ENCODE results near the gene ALKBH3. TPM values are rescaled to one million over a fixed set of nuclear protein-coding genes. Genes with fewer than 3 reads are reported as not detected.

ALKBH3 gene
- total RNA-seq, 1 donor from 2014 or later, result 14.7 TPM

- DNase-seq (no peak), ATAC-seq (ENCODE audit: poor library complexity) (no peak)
- intact Hi-C loops (cut with DNase I), result no loop called here
Observed at GRCh38 chr11:43933226-43933607, 52.6 kb downstream of the ALKBH3 start.

- no peak for ATAC-seq (ENCODE audit: poor library complexity)
- intact Hi-C loops (cut with DNase I), result no loop called here
- no peak for DNase-seq
Observed at GRCh38 chr11:43933608-43934551, 53.2 kb downstream of the ALKBH3 start.

- ATAC-seq (ENCODE audit: poor library complexity) (no peak), DNase-seq (no peak)
- intact Hi-C loops (cut with DNase I), result no loop called here
Observed at GRCh38 chr11:43934601-43935423, 54.2 kb downstream of the ALKBH3 start.

GRCh38 chr11:43935424-43935979 is 54.9 kb downstream of the ALKBH3 start:
- DNase-seq (no peak), ATAC-seq (ENCODE audit: poor library complexity) (no peak)
- intact Hi-C loops (cut with DNase I), result no loop called here

GRCh38 chr11:43936076-43936475 is 55.4 kb downstream of the ALKBH3 start:
- intact Hi-C loops (cut with DNase I), result no loop called here
- no peak for DNase-seq
- no peak for ATAC-seq (ENCODE audit: poor library complexity)

GRCh38 chr11:43937434-43938411 is 57.1 kb downstream of the ALKBH3 start:
- ATAC-seq (ENCODE audit: poor library complexity) (no peak), DNase-seq (no peak)
- intact Hi-C loops (cut with DNase I), result no loop called here

GRCh38 chr11:43941257-43941994 is 60.8 kb downstream of the ALKBH3 start:
- DNase-seq, result no peak
- no peak for ATAC-seq (ENCODE audit: poor library complexity)
- intact Hi-C loops (cut with DNase I), result loop anchor here (5.0 to 10.0 kb wide), 2 partner anchors 47 to 96 kb away; no protein-coding TSS in a partner anchor

GRCh38 chr11:43942662-43943371 is 62.2 kb downstream of the ALKBH3 start:
- ATAC-seq (ENCODE audit: poor library complexity), result no peak
- intact Hi-C loops (cut with DNase I), result loop anchor here (5.0 to 10.0 kb wide), 2 partner anchors 48 to 94 kb away; no protein-coding TSS in a partner anchor
- peak; percentile 66 for DNase-seq

GRCh38 chr11:43943372-43943930 is 62.8 kb downstream of the ALKBH3 start:
- intact Hi-C loops (cut with DNase I), result loop anchor here (5.0 to 10.0 kb wide), 2 partner anchors 49 to 94 kb away; no protein-coding TSS in a partner anchor
- ATAC-seq (ENCODE audit: poor library complexity) (no peak), DNase-seq (no peak)

- ATAC-seq (ENCODE audit: poor library complexity) (no peak), DNase-seq (no peak)
- intact Hi-C loops (cut with DNase I), result loop anchor here (2.0 to 10.0 kb wide), 3 partner anchors 43 to 93 kb away; no protein-coding TSS in a partner anchor
Observed at GRCh38 chr11:43943931-43944751, 63.5 kb downstream of the ALKBH3 start.

GRCh38 chr11:43944761-43945311 is 64.2 kb downstream of the ALKBH3 start:
- peak; percentile 84 for DNase-seq
- intact Hi-C loops (cut with DNase I), result loop anchor here (2.0 to 10.0 kb wide), 3 partner anchors 42 to 92 kb away; no protein-coding TSS in a partner anchor
- peak; percentile 44 for ATAC-seq (ENCODE audit: poor library complexity)

- no peak for ATAC-seq (ENCODE audit: poor library complexity)
- no peak for DNase-seq
- intact Hi-C loops (cut with DNase I), result loop anchor here (10.0 kb wide), 1 partner anchor 52 kb away; no protein-coding TSS in a partner anchor
Observed at GRCh38 chr11:43947003-43947500, 66.4 kb downstream of the ALKBH3 start.

- intact Hi-C loops (cut with DNase I), result loop anchor here (10.0 kb wide), 1 partner anchor 53 kb away; no protein-coding TSS in a partner anchor
- ATAC-seq (ENCODE audit: poor library complexity) (no peak), DNase-seq (no peak)
Observed at GRCh38 chr11:43947815-43948214, 67.2 kb downstream of the ALKBH3 start.

GRCh38 chr11:43948341-43949225 is 68.0 kb downstream of the ALKBH3 start:
- no peak for DNase-seq
- ATAC-seq (ENCODE audit: poor library complexity), result no peak
- intact Hi-C loops (cut with DNase I), result loop anchor here (10.0 kb wide), 1 partner anchor 54 kb away; no protein-coding TSS in a partner anchor

Measured in Right ventricle myocardium superior (tissue), 1 donor.